OCI-LY1 (cell line): ENCODE data around the gene BDH1.

Experiments used
- H2AFZ ChIP-seq: fragments of 200-600 bp; sonication (generic), shearing (Covaris generic); 2 replicates; pipeline ENCODE4 v1.6.0; 2014; ENCODE audit warnings: antibody characterized with exemption, mild to moderate bottlenecking, low read length
- H3F3A ChIP-seq: fragments of 200-600 bp; sonication (generic), shearing (Covaris generic); 2 replicates; pipeline ENCODE4 v1.6.0; 2014; ENCODE audit warnings: mild to moderate bottlenecking, antibody characterized with exemption, low read length, moderate library complexity; ENCODE audit not compliant: insufficient read depth
- H3K27ac ChIP-seq: fragments of 200-600 bp; sonication (generic); 2 replicates; pipeline ENCODE4 v1.5.1; 2014; ENCODE audit warnings: low read length, mixed run types, mild to moderate bottlenecking, low read depth; ENCODE audit not compliant: poor library complexity, severe bottlenecking
- H3K27me3 ChIP-seq: fragments of 200-600 bp; sonication (generic); 2 replicates; pipeline ENCODE4 v1.6.0; 2014; ENCODE audit warnings: antibody characterized with exemption, mild to moderate bottlenecking, low read length, moderate library complexity; ENCODE audit not compliant: insufficient read depth
- H3K36me3 ChIP-seq: fragments of 200-600 bp; sonication (generic); 2 replicates; pipeline ENCODE4 v1.6.1; 2014; ENCODE audit warnings: mild to moderate bottlenecking, antibody characterized with exemption, low read length, moderate library complexity, mixed read lengths; ENCODE audit not compliant: insufficient read depth
- H3K4me1 ChIP-seq: fragments of 200-600 bp; sonication (generic); 2 replicates; pipeline ENCODE4 v1.5.1; 2014; ENCODE audit warnings: mild to moderate bottlenecking, low read length, moderate library complexity; ENCODE audit not compliant: insufficient read depth, severe bottlenecking
- H3K4me2 ChIP-seq: fragments of 200-600 bp; sonication (generic), shearing (Covaris generic); 2 replicates; pipeline ENCODE4 v1.6.1; 2014; ENCODE audit warnings: low read length
- H3K4me3 ChIP-seq: fragments of 200-600 bp; sonication (generic); 2 replicates; pipeline ENCODE4 v1.5.1; 2014; ENCODE audit warnings: low read length, low read depth, mild to moderate bottlenecking, mixed read lengths; ENCODE audit not compliant: poor library complexity, severe bottlenecking
- H3K79me2 ChIP-seq: fragments of 200-600 bp; shearing (Covaris generic); 2 replicates; pipeline ENCODE4 v1.6.1; 2016; ENCODE audit warnings: mixed run types, low read length, mixed read lengths; ENCODE audit not compliant: insufficient read depth
- H3K9ac ChIP-seq: fragments of 200-600 bp; sonication (generic), shearing (Covaris generic); 2 replicates; pipeline ENCODE4 v1.6.1; 2014; ENCODE audit warnings: mild to moderate bottlenecking, low read length, mixed read lengths
- H3K9me2 ChIP-seq: fragments of 200-600 bp; sonication (generic), shearing (Covaris generic); 2 replicates; pipeline ENCODE4 v1.6.1; 2014; ENCODE audit warnings: low read depth, mild to moderate bottlenecking, low read length, mixed read lengths
- H3K9me3 ChIP-seq: fragments of 200-600 bp; shearing (Covaris generic); 2 replicates; pipeline ENCODE4 v1.6.1; 2014; ENCODE audit warnings: low read length, mixed read lengths
- H4K20me1 ChIP-seq: fragments of 200-600 bp; sonication (generic), shearing (Covaris generic); 2 replicates; pipeline ENCODE4 v1.6.0; 2016; ENCODE audit warnings: mild to moderate bottlenecking, low read length; ENCODE audit not compliant: insufficient read depth
- EZH2 ChIP-seq: fragments of 200-600 bp; sonication (generic), shearing (Covaris generic); IDR thresholded peaks from 2 replicates; pipeline ENCODE4 v1.8.0; 2017; ENCODE audit warnings: borderline replicate concordance, mixed run types, mild to moderate bottlenecking, antibody characterized with exemption, low read length, moderate library complexity, mixed read lengths
- TF ChIP-seq, protein P1 (sequence below): fragments of 200-600 bp; sonication (generic), shearing (Covaris generic); IDR thresholded peaks from 2 replicates; pipeline ENCODE4 v1.5.1; 2017; ENCODE audit warnings: mild to moderate bottlenecking, antibody characterized with exemption, low read length, moderate library complexity, mixed read lengths

Gene BDH1

GRCh38 chr3:197485143-197485542, 70.6 kb downstream of the BDH1 start:
- H3K27ac ChIP-seq: no peak overlapping the region

GRCh38 chr3:197484204-197484901, 71.4 kb downstream of the BDH1 start:
- H3K4me3 ChIP-seq: no peak overlapping the region
- no peaks in the 10 kb centered on the region for H3K9me3 ChIP-seq
- no peak overlapping the region for H3K27ac ChIP-seq
- H3K4me1 ChIP-seq: no peaks in the 10 kb centered on the region
- no peak overlapping the region for H3K4me2 ChIP-seq
- H3K27me3 ChIP-seq: peaks cover 14% of the 10 kb centered on the region
- no peaks in the 10 kb centered on the region for H3K9me2 ChIP-seq
- no peak overlapping the region for H2AFZ ChIP-seq
- no peaks in the 10 kb centered on the region for H4K20me1 ChIP-seq
- TF ChIP-seq, protein P1, sequence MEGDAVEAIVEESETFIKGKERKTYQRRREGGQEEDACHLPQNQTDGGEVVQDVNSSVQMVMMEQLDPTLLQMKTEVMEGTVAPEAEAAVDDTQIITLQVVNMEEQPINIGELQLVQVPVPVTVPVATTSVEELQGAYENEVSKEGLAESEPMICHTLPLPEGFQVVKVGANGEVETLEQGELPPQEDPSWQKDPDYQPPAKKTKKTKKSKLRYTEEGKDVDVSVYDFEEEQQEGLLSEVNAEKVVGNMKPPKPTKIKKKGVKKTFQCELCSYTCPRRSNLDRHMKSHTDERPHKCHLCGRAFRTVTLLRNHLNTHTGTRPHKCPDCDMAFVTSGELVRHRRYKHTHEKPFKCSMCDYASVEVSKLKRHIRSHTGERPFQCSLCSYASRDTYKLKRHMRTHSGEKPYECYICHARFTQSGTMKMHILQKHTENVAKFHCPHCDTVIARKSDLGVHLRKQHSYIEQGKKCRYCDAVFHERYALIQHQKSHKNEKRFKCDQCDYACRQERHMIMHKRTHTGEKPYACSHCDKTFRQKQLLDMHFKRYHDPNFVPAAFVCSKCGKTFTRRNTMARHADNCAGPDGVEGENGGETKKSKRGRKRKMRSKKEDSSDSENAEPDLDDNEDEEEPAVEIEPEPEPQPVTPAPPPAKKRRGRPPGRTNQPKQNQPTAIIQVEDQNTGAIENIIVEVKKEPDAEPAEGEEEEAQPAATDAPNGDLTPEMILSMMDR: no peak
- no peak for TF ChIP-seq EZH2
- H3K79me2 ChIP-seq: no peaks in the 10 kb centered on the region
- no peak overlapping the region for H3K9ac ChIP-seq
- H3F3A ChIP-seq: no peaks in the 10 kb centered on the region
- no peaks in the 10 kb centered on the region for H3K36me3 ChIP-seq

More at GRCh38 chr3:197485143-197485542, 70.6 kb downstream of the BDH1 start:
- Histone ChIP-seq H2AFZ (no peak overlapping the region), H3K9me2 (no peaks in the 10 kb centered on the region), H3K36me3 (no peaks in the 10 kb centered on the region), H3K4me2 (no peak overlapping the region), H3K9ac (no peak overlapping the region), H3K27me3 (peaks cover 14% of the 10 kb centered on the region), H3F3A (no peaks in the 10 kb centered on the region), H3K4me3 (no peak overlapping the region), H3K4me1 (no peaks in the 10 kb centered on the region), H4K20me1 (no peaks in the 10 kb centered on the region), H3K9me3 (no peaks in the 10 kb centered on the region), H3K79me2 (no peaks in the 10 kb centered on the region)
- TF ChIP-seq, protein P1: no peak
- TF ChIP-seq EZH2: no peak

GRCh38 chr3:197482001-197482400, 73.8 kb downstream of the BDH1 start:
- H3K9me3 ChIP-seq: no peaks in the 10 kb centered on the region
- H3K36me3 ChIP-seq: no peaks in the 10 kb centered on the region
- no peaks in the 10 kb centered on the region for H3K9me2 ChIP-seq
- no peak overlapping the region for H3K4me2 ChIP-seq
- no peaks in the 10 kb centered on the region for H3K4me1 ChIP-seq
- no peaks in the 10 kb centered on the region for H3K79me2 ChIP-seq
- H2AFZ ChIP-seq: no peak overlapping the region
- no peak overlapping the region for H3K27ac ChIP-seq
- TF ChIP-seq EZH2: no peak
- TF ChIP-seq, protein P1: no peak
- H3K27me3 ChIP-seq: peaks cover 8% of the 10 kb centered on the region
- H3K9ac ChIP-seq: no peak overlapping the region
- H3F3A ChIP-seq: no peaks in the 10 kb centered on the region
- no peak overlapping the region for H3K4me3 ChIP-seq
- no peaks in the 10 kb centered on the region for H4K20me1 ChIP-seq
